HepG2 (cell line): ENCODE measurements around the gene GADD45GIP1. TPM values are rescaled to one million over a fixed set of nuclear protein-coding genes. Genes with fewer than 3 reads are reported as not detected.

Experiments
- CEBPG ChIP-seq: IDR thresholded peaks from 2 replicates; pipeline ENCODE4 v1.6.1; 2016
- CENPX ChIP-seq: sonication (generic); formaldehyde crosslinking; IDR thresholded peaks from 2 replicates; pipeline ENCODE4 v1.9.0; 2021; ENCODE audit warnings: mild to moderate bottlenecking, missing genetic modification reagents, moderate library complexity
- FOXC1 ChIP-seq: sonication (generic); formaldehyde crosslinking; IDR thresholded peaks from 2 replicates; pipeline ENCODE4 v1.8.0; 2022; ENCODE audit warnings: mild to moderate bottlenecking, missing genetic modification reagents, borderline replicate concordance
- FOXP1 ChIP-seq, 2 experiments: fragments of 450-650 bp in 1 of 2; IDR thresholded peaks; 2 replicates each; pipeline ENCODE4 v1.6.1; 2017 to 2018; ENCODE audit warnings: antibody characterized with exemption in 1 of 2
- HOXA5 ChIP-seq: sonication (generic); formaldehyde crosslinking; IDR thresholded peaks from 2 replicates; pipeline ENCODE4 v1.4.0; 2020; ENCODE audit warnings: missing genetic modification reagents
- JARID2 ChIP-seq: sonication (generic); formaldehyde crosslinking; IDR thresholded peaks from 2 replicates; pipeline ENCODE4 v1.8.1; 2023; ENCODE audit warnings: missing genetic modification reagents, inconsistent platforms; ENCODE audit not compliant: insufficient replicate concordance
- MLLT10 ChIP-seq: sonication (generic); formaldehyde crosslinking; IDR thresholded peaks from 2 replicates; pipeline ENCODE4 v1.4.0; 2020; ENCODE audit warnings: missing genetic modification reagents
- NRL ChIP-seq: sonication (generic); formaldehyde crosslinking; IDR thresholded peaks from 2 replicates; pipeline ENCODE4 v1.5.0; 2020; ENCODE audit warnings: missing genetic modification reagents, mild to moderate bottlenecking, moderate library complexity, borderline replicate concordance
- ONECUT2 ChIP-seq: sonication (generic); formaldehyde crosslinking; IDR thresholded peaks from 2 replicates; pipeline ENCODE4 v1.4.0; 2020; ENCODE audit warnings: missing genetic modification reagents
- SIN3A ChIP-seq: IDR thresholded peaks from 2 replicates; pipeline ENCODE4 v1.6.1; 2011; ENCODE audit warnings: low read depth, mild to moderate bottlenecking, control low read depth, low read length, borderline replicate concordance
- SNAI1 ChIP-seq: sonication (generic); formaldehyde crosslinking; IDR thresholded peaks from 2 replicates; pipeline ENCODE4 v1.5.0; 2020; ENCODE audit warnings: mild to moderate bottlenecking, missing genetic modification reagents, borderline replicate concordance
- SRY ChIP-seq: sonication (generic); formaldehyde crosslinking; IDR thresholded peaks from 2 replicates; pipeline ENCODE4 v1.8.0; 2022; ENCODE audit warnings: mild to moderate bottlenecking, missing genetic modification reagents
- ZMYM3 ChIP-seq: sonication (generic); formaldehyde crosslinking; IDR thresholded peaks from 2 replicates; pipeline ENCODE4 v1.5.1; 2020; ENCODE audit warnings: mild to moderate bottlenecking, missing genetic modification reagents
- ZNF207 ChIP-seq: fragments of 450-650 bp; IDR thresholded peaks from 2 replicates; pipeline ENCODE4 v1.6.1; 2016; ENCODE audit warnings: antibody characterized with exemption, borderline replicate concordance
- ZNF33A ChIP-seq: sonication (generic); formaldehyde crosslinking; IDR thresholded peaks from 2 replicates; pipeline ENCODE4 v1.5.1; 2020; ENCODE audit warnings: missing genetic modification reagents, mild to moderate bottlenecking, moderate library complexity, borderline replicate concordance
- ZNF354B ChIP-seq: sonication (generic); formaldehyde crosslinking; IDR thresholded peaks from 2 replicates; pipeline ENCODE4 v1.8.0; 2022; ENCODE audit warnings: mild to moderate bottlenecking, missing genetic modification reagents
- ZNF724P ChIP-seq: sonication (generic); formaldehyde crosslinking; IDR thresholded peaks from 2 replicates; pipeline ENCODE4 v1.8.0; 2022; ENCODE audit warnings: missing genetic modification reagents, borderline replicate concordance
- ZSCAN21 ChIP-seq: sonication (generic); formaldehyde crosslinking; IDR thresholded peaks from 2 replicates; pipeline ENCODE4 v1.8.0; 2022; ENCODE audit warnings: mild to moderate bottlenecking, missing genetic modification reagents, moderate library complexity, borderline replicate concordance
- polyA plus RNA-seq, 8 experiments: library from polyadenylated mRNA; depleted of rRNA in 3 of 8; stranded (reverse) in 7 of 8; unstranded in 1 of 8; fragments of >200 nt; fragmentation: Illumina TruSeq in 4 of 8; extraction: Trizol in 4 of 8; gene quantifications; 2 replicates each; pipeline versions ENCODE4 v1.2.1 to v1.2.3, GENCODE V29; 2011 to 2016; ENCODE audit warnings: low read depth in 4 of 8, missing spikeins in 1 of 8, mixed read lengths in 1 of 8; ENCODE audit not compliant: insufficient read depth in 1 of 8
- total RNA-seq, 5 experiments: library from RNA; depleted of rRNA; stranded (reverse); fragments of >200 nt; fragmentation: Illumina TruSeq; extraction: Trizol; gene quantifications; 2 replicates each; pipeline ENCODE4 v1.2.3, GENCODE V29; 2016; ENCODE audit warnings: low read depth in 1 of 5
- TF ChIP-seq, protein P1 (sequence below): sonication (generic); formaldehyde crosslinking; IDR thresholded peaks from 2 replicates; pipeline ENCODE4 v1.4.0; 2020; ENCODE audit warnings: mild to moderate bottlenecking, missing genetic modification reagents
- TF ChIP-seq, protein P2 (sequence below): sonication (generic); formaldehyde crosslinking; IDR thresholded peaks from 2 replicates; pipeline ENCODE4 v1.4.0; 2020; ENCODE audit warnings: mild to moderate bottlenecking, low read depth, missing genetic modification reagents
- TF ChIP-seq, protein P3 (sequence below): sonication (generic); formaldehyde crosslinking; IDR thresholded peaks from 2 replicates; pipeline ENCODE4 v1.4.0; 2020; ENCODE audit warnings: missing genetic modification reagents
- TF ChIP-seq, protein P4 (sequence below): sonication (generic); formaldehyde crosslinking; IDR thresholded peaks from 2 replicates; pipeline ENCODE4 v1.4.0; 2020; ENCODE audit warnings: missing genetic modification reagents, mild to moderate bottlenecking, borderline replicate concordance

The GADD45GIP1 gene
- total and polyA plus RNA-seq, 2 of the 13 experiments (the other 11 are each of a cell fraction or from before 2014, with no cell fraction given) = 24.6 to 30.7 TPM

DNA sequence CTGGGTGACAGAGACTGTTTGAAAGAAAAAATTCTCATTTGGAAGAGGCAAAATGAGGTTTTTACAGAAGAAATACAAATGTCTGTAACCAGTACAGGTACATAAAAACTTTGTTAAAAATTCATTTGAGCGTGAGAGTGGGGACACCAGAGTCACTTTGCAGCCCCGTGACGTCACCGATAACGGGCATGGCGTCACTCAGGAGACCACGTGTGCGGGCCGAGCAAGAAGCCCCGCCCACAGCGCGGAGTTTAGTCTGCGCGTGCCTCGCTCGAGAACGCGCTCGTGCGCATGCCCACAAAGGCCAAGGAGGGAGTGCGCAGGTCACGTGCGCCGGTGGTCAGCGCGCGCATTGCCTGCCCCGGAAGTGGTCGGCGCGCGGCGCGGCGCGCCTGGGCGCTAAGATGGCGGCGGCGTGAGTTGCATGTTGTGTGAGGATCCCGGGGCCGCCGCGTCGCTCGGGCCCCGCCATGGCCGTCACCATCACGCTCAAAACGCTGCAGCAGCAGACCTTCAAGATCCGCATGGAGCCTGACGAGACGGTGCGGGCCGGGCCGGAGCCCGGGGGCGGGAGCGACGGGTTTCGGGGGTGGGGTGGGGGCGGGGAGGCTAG is 11.4 kb downstream of the GADD45GIP1 start, which contains the start of gene RAD23A (continued):
- TF ChIP-seq ZNF724P = 0 out of 2 replicates have a peak, but pooled peaks have one; percentile 63
- TF ChIP-seq, protein P1, sequence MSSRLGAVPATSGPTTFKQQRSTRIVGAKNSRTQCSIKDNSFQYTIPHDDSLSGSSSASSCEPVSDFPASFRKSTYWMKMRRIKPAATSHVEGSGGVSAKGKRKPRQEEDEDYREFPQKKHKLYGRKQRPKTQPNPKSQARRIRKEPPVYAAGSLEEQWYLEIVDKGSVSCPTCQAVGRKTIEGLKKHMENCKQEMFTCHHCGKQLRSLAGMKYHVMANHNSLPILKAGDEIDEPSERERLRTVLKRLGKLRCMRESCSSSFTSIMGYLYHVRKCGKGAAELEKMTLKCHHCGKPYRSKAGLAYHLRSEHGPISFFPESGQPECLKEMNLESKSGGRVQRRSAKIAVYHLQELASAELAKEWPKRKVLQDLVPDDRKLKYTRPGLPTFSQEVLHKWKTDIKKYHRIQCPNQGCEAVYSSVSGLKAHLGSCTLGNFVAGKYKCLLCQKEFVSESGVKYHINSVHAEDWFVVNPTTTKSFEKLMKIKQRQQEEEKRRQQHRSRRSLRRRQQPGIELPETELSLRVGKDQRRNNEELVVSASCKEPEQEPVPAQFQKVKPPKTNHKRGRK (CRISPR knock-in tag) = no peak
- peak; percentile 61; the same call in 1 of the 2 replicates for TF ChIP-seq ZNF33A (CRISPR knock-in tag)
- TF ChIP-seq MLLT10 (CRISPR knock-in tag) = no peak
- peak; percentile 65; the same call in 1 of the 2 replicates for TF ChIP-seq SIN3A
- TF ChIP-seq FOXC1 (CRISPR knock-in tag) = peak; percentile 55; the same call in 1 of the 2 replicates
- TF ChIP-seq, protein P2, sequence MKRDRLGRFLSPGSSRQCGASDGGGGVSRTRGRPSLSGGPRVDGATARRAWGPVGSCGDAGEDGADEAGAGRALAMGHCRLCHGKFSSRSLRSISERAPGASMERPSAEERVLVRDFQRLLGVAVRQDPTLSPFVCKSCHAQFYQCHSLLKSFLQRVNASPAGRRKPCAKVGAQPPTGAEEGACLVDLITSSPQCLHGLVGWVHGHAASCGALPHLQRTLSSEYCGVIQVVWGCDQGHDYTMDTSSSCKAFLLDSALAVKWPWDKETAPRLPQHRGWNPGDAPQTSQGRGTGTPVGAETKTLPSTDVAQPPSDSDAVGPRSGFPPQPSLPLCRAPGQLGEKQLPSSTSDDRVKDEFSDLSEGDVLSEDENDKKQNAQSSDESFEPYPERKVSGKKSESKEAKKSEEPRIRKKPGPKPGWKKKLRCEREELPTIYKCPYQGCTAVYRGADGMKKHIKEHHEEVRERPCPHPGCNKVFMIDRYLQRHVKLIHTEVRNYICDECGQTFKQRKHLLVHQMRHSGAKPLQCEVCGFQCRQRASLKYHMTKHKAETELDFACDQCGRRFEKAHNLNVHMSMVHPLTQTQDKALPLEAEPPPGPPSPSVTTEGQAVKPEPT (CRISPR knock-in tag) = no peak
- TF ChIP-seq ZMYM3 (CRISPR knock-in tag) = no peak
- 0 out of 2 replicates have a peak, but pooled peaks have one; percentile 50 for TF ChIP-seq SRY (CRISPR knock-in tag)
- TF ChIP-seq ZNF354B (CRISPR knock-in tag) = no peak
- TF ChIP-seq ONECUT2 (CRISPR knock-in tag) = 0 out of 2 replicates have a peak, but pooled peaks have one; percentile 9
- TF ChIP-seq NRL (CRISPR knock-in tag) = no peak; the same call in 1 of the 2 replicates
- TF ChIP-seq, protein P3, sequence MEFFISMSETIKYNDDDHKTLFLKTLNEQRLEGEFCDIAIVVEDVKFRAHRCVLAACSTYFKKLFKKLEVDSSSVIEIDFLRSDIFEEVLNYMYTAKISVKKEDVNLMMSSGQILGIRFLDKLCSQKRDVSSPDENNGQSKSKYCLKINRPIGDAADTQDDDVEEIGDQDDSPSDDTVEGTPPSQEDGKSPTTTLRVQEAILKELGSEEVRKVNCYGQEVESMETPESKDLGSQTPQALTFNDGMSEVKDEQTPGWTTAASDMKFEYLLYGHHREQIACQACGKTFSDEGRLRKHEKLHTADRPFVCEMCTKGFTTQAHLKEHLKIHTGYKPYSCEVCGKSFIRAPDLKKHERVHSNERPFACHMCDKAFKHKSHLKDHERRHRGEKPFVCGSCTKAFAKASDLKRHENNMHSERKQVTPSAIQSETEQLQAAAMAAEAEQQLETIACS (CRISPR knock-in tag) = peak; percentile 99
- no peak for TF ChIP-seq JARID2 (CRISPR knock-in tag)
- TF ChIP-seq ZSCAN21 (CRISPR knock-in tag) = peak; percentile 48; the same call in 1 of the 2 replicates
- TF ChIP-seq CENPX (CRISPR knock-in tag) = no peak
- no peak for TF ChIP-seq FOXP1 (IDR thresholded peaks at IDR 0.05)
- no peak; the same call in 1 of the 2 replicates for TF ChIP-seq FOXP1 (CRISPR knock-in tag; IDR thresholded peaks at IDR 0.05)
- TF ChIP-seq SNAI1 (CRISPR knock-in tag) = no peak
- TF ChIP-seq CEBPG (CRISPR knock-in tag) = peak; percentile 40
- TF ChIP-seq, protein P4, sequence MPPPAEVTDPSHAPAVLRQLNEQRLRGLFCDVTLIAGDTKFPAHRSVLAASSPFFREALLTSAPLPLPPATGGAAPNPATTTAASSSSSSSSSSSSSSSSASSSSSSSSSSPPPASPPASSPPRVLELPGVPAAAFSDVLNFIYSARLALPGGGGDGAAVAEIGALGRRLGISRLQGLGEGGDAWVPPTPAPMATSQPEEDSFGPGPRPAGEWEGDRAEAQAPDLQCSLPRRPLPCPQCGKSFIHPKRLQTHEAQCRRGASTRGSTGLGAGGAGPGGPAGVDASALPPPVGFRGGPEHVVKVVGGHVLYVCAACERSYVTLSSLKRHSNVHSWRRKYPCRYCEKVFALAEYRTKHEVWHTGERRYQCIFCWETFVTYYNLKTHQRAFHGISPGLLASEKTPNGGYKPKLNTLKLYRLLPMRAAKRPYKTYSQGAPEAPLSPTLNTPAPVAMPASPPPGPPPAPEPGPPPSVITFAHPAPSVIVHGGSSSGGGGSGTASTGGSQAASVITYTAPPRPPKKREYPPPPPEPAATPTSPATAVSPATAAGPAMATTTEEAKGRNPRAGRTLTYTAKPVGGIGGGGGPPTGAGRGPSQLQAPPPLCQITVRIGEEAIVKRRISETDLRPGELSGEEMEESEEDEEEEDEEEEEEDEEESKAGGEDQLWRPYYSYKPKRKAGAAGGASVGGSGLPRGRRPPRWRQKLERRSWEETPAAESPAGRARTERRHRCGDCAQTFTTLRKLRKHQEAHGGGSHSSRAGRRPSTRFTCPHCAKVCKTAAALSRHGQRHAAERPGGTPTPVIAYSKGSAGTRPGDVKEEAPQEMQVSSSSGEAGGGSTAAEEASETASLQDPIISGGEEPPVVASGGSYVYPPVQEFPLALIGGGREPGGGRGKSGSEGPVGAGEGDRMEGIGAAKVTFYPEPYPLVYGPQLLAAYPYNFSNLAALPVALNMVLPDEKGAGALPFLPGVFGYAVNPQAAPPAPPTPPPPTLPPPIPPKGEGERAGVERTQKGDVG (CRISPR knock-in tag) = no peak
- peak; percentile 71 for TF ChIP-seq HOXA5 (CRISPR knock-in tag)
- no peak for TF ChIP-seq ZNF207
